H1 (cell line): Measurements from ENCODE around the gene RAD51B. TPM values are rescaled to one million over a fixed set of nuclear protein-coding genes. Genes with fewer than 3 reads are reported as not detected.
A peak's percentile ranks its signal among the peaks of the same experiment; 100 is the strongest.

Source experiments
- CTCF ChIA-PET: fragments of 300-600 bp; sonication (Branson Sonifier 250); formaldehyde crosslinking; loops from one replicate; lab custom pipeline; 2021; ENCODE audit not compliant: partially characterized antibody; lab: Charles Lee
- POLR2A ChIA-PET: fragments of 300-600 bp; sonication (Branson Sonifier 250); formaldehyde crosslinking; loops from one replicate; lab custom pipeline; 2021; ENCODE audit warnings: inconsistent platforms; ENCODE audit not compliant: partially characterized antibody; lab: Charles Lee
- DNase-seq, 2 experiments: peaks; one replicate each; pipeline versions ENCODE4 v3.0.0 to v3.0.0-alpha.2; 2010 to 2022; ENCODE audit warnings: low spot score in 2 of 2, low read depth in 1 of 2, mixed read lengths in 1 of 2
- FAIRE-seq: peaks from 2 replicates; lab custom pipeline; 2011; peaks lifted over from hg19 to GRCh38; lab: Jason Lieb, UNC
- H2AFZ ChIP-seq: 2 replicates; pipeline ENCODE4 v1.8.1; 2012; ENCODE audit warnings: low read length, inconsistent platforms
- H2AK5ac ChIP-seq: 2 replicates; pipeline ENCODE4 v1.6.1; 2013; ENCODE audit warnings: low read depth, low read length
- H2BK120ac ChIP-seq: replicated peaks from 2 replicates; pipeline ENCODE3; 2013; ENCODE audit warnings: low read depth, low read length, inconsistent platforms
- H2BK12ac ChIP-seq: 2 replicates; pipeline ENCODE4 v1.6.1; 2013; ENCODE audit warnings: low read depth, low read length
- H2BK15ac ChIP-seq: 2 replicates; pipeline ENCODE4 v1.6.1; 2013; ENCODE audit warnings: low read length
- H2BK20ac ChIP-seq: 2 replicates; pipeline ENCODE4 v1.6.1; 2013; ENCODE audit warnings: low read length
- H2BK5ac ChIP-seq: 2 replicates; pipeline ENCODE4 v1.6.1; 2013; ENCODE audit warnings: low read depth, low read length
- H3K14ac ChIP-seq: 2 replicates; pipeline ENCODE4 v1.6.1; 2013; ENCODE audit warnings: inconsistent platforms; ENCODE audit not compliant: insufficient read length
- H3K18ac ChIP-seq: 2 replicates; pipeline ENCODE4 v1.6.1; 2013; ENCODE audit warnings: low read length; ENCODE audit errors: extremely low read depth
- H3K23ac ChIP-seq: 2 replicates; pipeline ENCODE4 v1.6.1; 2013; ENCODE audit warnings: inconsistent platforms; ENCODE audit not compliant: insufficient read length
- H3K23me2 ChIP-seq: 2 replicates; pipeline ENCODE4 v1.6.1; 2013; ENCODE audit warnings: low read depth, low read length
- H3K27ac ChIP-seq: 2 replicates; pipeline ENCODE4 v1.6.1; 2011; ENCODE audit warnings: low read depth, low read length, inconsistent platforms
- H3K27me3 ChIP-seq, 4 experiments: replicated peaks in 1 of 4; 1 replicate in 1 of 4; 2 replicates in 3 of 4; pipeline versions ENCODE4 v1.6.1 to v1.8.1; 2011 to 2013; ENCODE audit warnings: low read length in 3 of 4, mild to moderate bottlenecking in 3 of 4, inconsistent platforms in 2 of 4, mixed read lengths in 2 of 4, moderate library complexity in 1 of 4; ENCODE audit not compliant: control insufficient read depth in 3 of 4, insufficient read depth in 3 of 4; ENCODE audit errors: extremely low read depth in 1 of 4
- H3K36me3 ChIP-seq, 4 experiments: 2 replicates each; pipeline versions ENCODE4 v1.6.1 to v1.8.1; 2011 to 2013; ENCODE audit warnings: mild to moderate bottlenecking in 4 of 4, low read length in 3 of 4, moderate library complexity in 2 of 4, control low read depth in 1 of 4, inconsistent platforms in 1 of 4; ENCODE audit not compliant: insufficient read depth in 4 of 4, control insufficient read depth in 2 of 4
- H3K4ac ChIP-seq: replicated peaks from 2 replicates; pipeline ENCODE3; 2013; ENCODE audit warnings: low read length, low read depth, mixed read lengths, inconsistent platforms; ENCODE audit not compliant: insufficient read length
- H3K4me1 ChIP-seq, 4 experiments: replicated peaks in 1 of 4; 1 replicate in 1 of 4; 2 replicates in 3 of 4; pipeline versions ENCODE4 v1.6.1 to v1.8.1; 2011 to 2013; ENCODE audit warnings: low read length in 3 of 4, inconsistent platforms in 2 of 4, mixed read lengths in 1 of 4; ENCODE audit not compliant: insufficient read depth in 4 of 4, control insufficient read depth in 3 of 4
- H3K4me2 ChIP-seq, 2 experiments: 2 replicates each; pipeline versions ENCODE4 v1.6.1 to v1.8.1; 2011 to 2013; ENCODE audit warnings: low read depth in 2 of 2, low read length in 2 of 2, control low read depth in 1 of 2, inconsistent platforms in 1 of 2, mild to moderate bottlenecking in 1 of 2; ENCODE audit not compliant: insufficient read depth in 1 of 2
- H3K4me3 ChIP-seq, 4 experiments: fragments of 200-600, 300-600 bp in 1 of 4; sonication (generic), shearing (Covaris generic), sonication (Bioruptor Twin) in 1 of 4; 2 replicates each; pipeline versions ENCODE4 v1.5.1 to v1.8.1; 2011 to 2016; ENCODE audit warnings: low read length in 4 of 4, low read depth in 3 of 4, control low read depth in 2 of 4, inconsistent platforms in 2 of 4, mild to moderate bottlenecking in 2 of 4, mixed read lengths in 1 of 4, moderate library complexity in 1 of 4; ENCODE audit not compliant: insufficient read depth in 2 of 4; ENCODE audit errors: extremely low read depth in 1 of 4
- H3K56ac ChIP-seq: replicated peaks from 2 replicates; pipeline ENCODE3; 2013; ENCODE audit warnings: low read depth, mild to moderate bottlenecking, mixed read lengths, low read length, inconsistent platforms; ENCODE audit not compliant: insufficient read length
- H3K79me1 ChIP-seq: 2 replicates; pipeline ENCODE4 v1.6.1; 2013; ENCODE audit warnings: low read depth, low read length, control low read depth
- H3K79me2 ChIP-seq, 2 experiments: 2 replicates each; pipeline versions ENCODE4 v1.6.1 to v1.8.1; 2012 to 2013; ENCODE audit warnings: low read length in 2 of 2, mild to moderate bottlenecking in 2 of 2, inconsistent platforms in 1 of 2; ENCODE audit not compliant: insufficient read depth in 2 of 2, control insufficient read depth in 1 of 2
- H3K9ac ChIP-seq, 4 experiments: replicated peaks in 1 of 4; 1 replicate in 1 of 4; 2 replicates in 3 of 4; pipeline versions ENCODE4 v1.6.1 to v1.8.1; 2011 to 2013; ENCODE audit warnings: low read depth in 3 of 4, low read length in 3 of 4, control low read depth in 2 of 4, mild to moderate bottlenecking in 2 of 4, moderate library complexity in 2 of 4, inconsistent platforms in 1 of 4; ENCODE audit errors: extremely low read depth in 1 of 4
- H3K9me3 ChIP-seq, 2 experiments: 2 replicates each; pipeline versions ENCODE4 v1.6.1 to v1.8.1; 2012 to 2013; ENCODE audit warnings: mild to moderate bottlenecking in 2 of 2, moderate library complexity in 2 of 2, control low read depth in 1 of 2, inconsistent platforms in 1 of 2, low read depth in 1 of 2, low read length in 1 of 2, mixed read lengths in 1 of 2; ENCODE audit not compliant: insufficient read depth in 2 of 2
- H4K20me1 ChIP-seq, 2 experiments: replicated peaks in 1 of 2; 2 replicates each; pipeline versions ENCODE3 to v1.8.1; 2011 to 2013; ENCODE audit warnings: inconsistent platforms in 2 of 2, low read length in 2 of 2, mild to moderate bottlenecking in 1 of 2; ENCODE audit not compliant: insufficient read depth in 2 of 2, control insufficient read depth in 1 of 2
- H4K5ac ChIP-seq: 2 replicates; pipeline ENCODE4 v1.6.1; 2013; ENCODE audit warnings: low read length, low read depth, mixed read lengths, inconsistent platforms; ENCODE audit not compliant: insufficient read length
- H4K8ac ChIP-seq: 2 replicates; pipeline ENCODE4 v1.8.0; 2013; ENCODE audit warnings: mild to moderate bottlenecking, moderate library complexity, low read length, inconsistent platforms; ENCODE audit not compliant: insufficient read depth; ENCODE audit errors: extremely low read depth
- H4K91ac ChIP-seq: replicated peaks from 2 replicates; pipeline ENCODE3; 2013; ENCODE audit warnings: low read length, mixed read lengths, inconsistent platforms; ENCODE audit not compliant: insufficient read length
- CEBPB ChIP-seq: IDR thresholded peaks from 2 replicates; pipeline ENCODE4 v1.6.1; 2012; ENCODE audit warnings: low read depth, low read length
- CTBP2 ChIP-seq: IDR thresholded peaks from 2 replicates; pipeline ENCODE4 v1.7.0; 2011; ENCODE audit warnings: borderline replicate concordance, mild to moderate bottlenecking, moderate library complexity, mixed read lengths, low read length; ENCODE audit not compliant: insufficient read depth, insufficient read length
- GABPA ChIP-seq: IDR thresholded peaks from 2 replicates; pipeline ENCODE4 v1.6.1; 2011; ENCODE audit warnings: mild to moderate bottlenecking, low read length, moderate library complexity, borderline replicate concordance; ENCODE audit not compliant: insufficient read depth
- NANOG ChIP-seq: IDR thresholded peaks from 2 replicates; pipeline ENCODE4 v1.6.1; 2011; ENCODE audit warnings: low read length, low read depth, mild to moderate bottlenecking, inconsistent platforms; ENCODE audit not compliant: insufficient read depth, poor library complexity, severe bottlenecking
- TCF12 ChIP-seq: IDR thresholded peaks from 2 replicates; pipeline ENCODE4 v1.6.1; 2011; ENCODE audit warnings: low read depth, mild to moderate bottlenecking, low read length
- WGBS, 2 experiments: shearing (Covaris generic) in 1 of 2; methylation state at CpG; one replicate each; pipeline versions ENCODE4 v1.1.6 to v1.1.7; 2013 to 2015; ENCODE audit warnings: low lambda C conversion rate in 2 of 2, mixed read lengths in 2 of 2, inconsistent platforms in 1 of 2, low coverage in 1 of 2, missing lambda C conversion rate in 1 of 2; ENCODE audit not compliant: insufficient replicate concordance in 2 of 2, insufficient coverage in 1 of 2, insufficient read length in 1 of 2; ENCODE audit errors: extremely low coverage in 1 of 2, missing lambda C conversion rate in 1 of 2; 5-methylcytosine and 5-hydroxymethylcytosine counted together
- polyA plus RNA-seq, 7 experiments: library from polyadenylated mRNA; depleted of rRNA in 3 of 7; stranded (reverse) in 5 of 7; unstranded in 2 of 7; fragments of >200 nt in 5 of 7; fragments of 200-250 nt in 2 of 7; gene quantifications; 1 replicate in 5 of 7; 2 replicates in 1 of 7; 4 replicates in 1 of 7; pipeline versions ENCODE4 v1.2.1 to v1.2.3, GENCODE V29; 2011 to 2013; ENCODE audit warnings: missing spikeins in 2 of 7, mixed read lengths in 2 of 7
- total RNA-seq: library from RNA; stranded (reverse); fragmentation: NEBNext Ultra II Directional; extraction: Animal tissue kit (Norgen Biotek cat#: 25700); gene quantifications from 2 replicates; pipeline ENCODE4 v1.2.1, GENCODE V29; 2021

Gene RAD51B
- total and polyA plus RNA-seq, 2 of the 8 experiments (the other 6 are each of a cell fraction or from before 2014, with no cell fraction given) = 3.9 to 14.9 TPM

DNA sequence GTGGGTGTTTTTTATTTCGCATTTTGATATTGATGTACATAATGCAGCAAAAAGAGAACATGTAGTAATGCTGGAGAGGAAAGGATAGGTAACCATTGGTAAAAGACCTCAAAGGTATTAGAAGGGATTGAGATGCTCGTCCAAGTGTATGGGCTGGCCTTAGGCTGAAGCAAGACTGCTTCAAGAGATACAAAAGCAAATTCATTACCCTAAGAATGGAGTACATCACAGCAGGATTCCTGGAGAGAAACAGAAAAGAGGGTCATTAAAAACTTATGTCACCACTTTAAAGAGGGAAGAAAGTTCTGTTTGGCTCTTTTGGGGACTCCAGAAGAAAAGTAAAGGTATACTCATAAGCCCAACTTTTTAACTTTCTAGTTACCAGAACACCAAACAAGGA is 552.8 kb downstream of the RAD51B start:
- Histone ChIP-seq H3K27me3 (no peaks in the 10 kb centered on the region), H2BK15ac (no peak overlapping the region), H4K8ac (no peak overlapping the region), H2AK5ac (no peak overlapping the region), H3K56ac (no peak overlapping the region), H2BK12ac (no peak overlapping the region), H3K4me2 (no peak overlapping the region), H3K18ac (no peak overlapping the region), H3K23ac (no peak overlapping the region), H2BK120ac (no peak overlapping the region), H3K9ac (no peak overlapping the region), H2BK5ac (no peak overlapping the region), H2BK20ac (no peak overlapping the region), H3K23me2 (no peaks in the 10 kb centered on the region), H3K79me2 (no peaks in the 10 kb centered on the region), H3K4me1 (peaks cover 0 to 5% (median 3%) of the 10 kb centered on the region in 4 experiments; a peak in 3 of 7 replicates), H4K5ac (no peak overlapping the region), H3K36me3 (no peaks in the 10 kb centered on the region), H4K20me1 (no peaks in the 10 kb centered on the region), H3K9me3 (no peaks in the 10 kb centered on the region), H3K27ac (no peak overlapping the region), H3K14ac (no peak overlapping the region), H4K91ac (no peak overlapping the region), H3K4ac (no peak overlapping the region), H2AFZ (no peak overlapping the region), H3K79me1 (no peaks in the 10 kb centered on the region), H3K4me3 (no peak overlapping the region)
- POLR2A ChIA-PET = interaction anchor here (1.2 kb wide), 1 partner anchor 10 kb away, joined by 4 read pairs; no protein-coding TSS in a partner anchor
- no peak for DNase-seq
- CTCF ChIA-PET = interaction anchor here (1.1 to 1.5 kb wide), 4 partner anchors 9 to 160 kb away, joined by 3 to 6 read pairs (median 4); no protein-coding TSS in a partner anchor
- TF ChIP-seq GABPA (no peak), NANOG (peak; percentile 15), CTBP2 (no peak), CEBPB (peak; percentile 44; the same call in 1 of the 2 replicates), TCF12 (no peak)
- WGBS, 2 experiments = 20% methylated on average over 2 of the region's 2 CpGs; no CpG with 5 or more reads in 1 of the 2 experiments
- peak; percentile 91 for FAIRE-seq
